Measurements from ENCODE around the gene IFT20. TPM values are rescaled to one million over a fixed set of nuclear protein-coding genes. Genes with fewer than 3 reads are reported as not detected.

Gene IFT20, protein sequence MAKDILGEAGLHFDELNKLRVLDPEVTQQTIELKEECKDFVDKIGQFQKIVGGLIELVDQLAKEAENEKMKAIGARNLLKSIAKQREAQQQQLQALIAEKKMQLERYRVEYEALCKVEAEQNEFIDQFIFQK
- 46.7 and 48.1 TPM in 2 replicates for total RNA-seq

DNA sequence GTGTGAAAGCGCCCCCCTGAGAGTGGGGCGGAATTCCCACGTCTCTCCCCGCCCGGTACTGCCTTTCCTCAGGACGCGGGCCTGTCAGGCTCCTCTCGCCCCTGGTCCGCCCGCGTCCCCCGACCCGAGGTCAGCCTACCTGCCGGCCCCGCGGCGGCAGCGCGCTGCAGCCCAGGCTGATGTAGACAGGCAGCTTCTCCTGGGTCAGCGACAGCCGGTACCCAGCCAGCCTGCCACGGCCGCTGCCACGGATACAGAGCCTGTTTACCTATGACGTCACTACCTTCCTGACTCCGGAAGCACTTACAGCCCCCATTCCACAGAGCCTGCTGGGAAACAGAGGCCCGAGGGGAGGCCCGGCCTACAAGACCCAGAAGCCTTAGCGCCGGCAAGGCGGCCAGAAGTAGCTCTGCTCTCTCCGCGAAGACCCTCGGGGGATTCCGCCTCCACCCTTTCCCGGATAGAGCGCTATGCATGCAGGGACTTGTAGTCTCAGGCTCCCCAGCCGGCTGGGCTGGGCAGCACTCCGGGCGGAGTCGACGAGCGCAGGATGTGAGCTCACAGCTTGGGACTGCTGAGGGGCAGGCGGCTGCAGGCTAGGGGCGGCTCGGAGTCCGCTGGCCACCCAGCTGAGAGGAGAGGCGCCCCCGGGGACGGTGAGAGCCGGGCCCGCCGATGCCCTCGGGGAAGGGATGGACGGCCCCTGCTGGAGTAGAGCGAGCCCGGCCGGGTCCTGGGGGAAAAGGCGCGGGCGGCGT lies at the start of gene IFT20, which contains the start of gene TNFAIP1:
IFT20 (minus strand) TSS at position 272 of the 758 bp plus-strand sequence. CDS start 3,487 bp downstream, outside the sequence.
TNFAIP1 (plus strand) TSS at position 561 of the 758 bp plus-strand sequence. CDS start 3,761 bp downstream, outside the sequence.

DNA sequence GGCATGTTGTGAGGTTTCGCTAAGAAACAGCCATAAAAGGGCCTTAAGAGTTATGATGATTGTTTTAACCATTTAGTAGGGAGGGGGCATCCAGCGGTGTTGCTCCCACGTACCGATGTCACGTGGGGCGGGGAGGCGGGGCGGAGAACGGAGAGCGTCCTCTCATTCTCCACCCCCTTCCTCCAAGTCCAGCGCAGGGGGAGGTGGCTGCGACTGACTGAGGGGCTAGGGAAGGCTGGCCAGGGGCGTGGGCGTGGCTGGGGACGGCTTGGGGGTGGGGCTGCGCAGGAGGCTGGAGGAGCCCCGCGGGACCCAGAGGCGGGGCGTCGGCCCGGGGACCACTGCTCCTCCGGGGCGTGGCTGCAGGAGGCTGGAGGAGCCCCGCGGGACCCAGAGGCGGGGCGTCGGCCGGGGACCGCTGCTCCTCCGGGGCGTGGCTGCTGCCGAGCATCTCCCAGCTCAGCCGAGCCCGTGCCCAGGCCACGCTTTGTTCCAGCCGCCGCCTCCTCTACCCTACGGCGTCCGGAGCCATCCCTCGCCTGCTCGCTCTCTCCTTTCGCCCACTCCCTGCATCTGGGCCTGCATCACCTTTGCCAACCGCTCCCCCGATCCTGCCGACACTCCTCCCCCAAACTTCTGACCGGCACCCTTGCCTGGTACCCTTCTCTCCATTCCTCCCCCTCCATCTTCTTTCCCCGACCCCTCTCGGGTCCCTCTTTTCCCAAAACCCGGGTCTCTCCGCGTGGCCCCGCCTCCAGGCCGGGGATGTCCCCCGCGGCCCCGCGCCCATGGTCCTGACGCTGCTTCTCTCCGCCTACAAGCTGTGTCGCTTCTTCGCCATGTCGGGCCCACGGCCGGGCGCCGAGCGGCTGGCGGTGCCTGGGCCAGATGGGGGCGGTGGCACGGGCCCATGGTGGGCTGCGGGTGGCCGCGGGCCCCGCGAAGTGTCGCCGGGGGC lies 36.3 kb upstream of the IFT20 start, which contains the start of gene SARM1:
SARM1 (plus strand) TSS at position 450 of the 958 bp plus-strand sequence; CDS start at position 789, 339 bp downstream.

DNA sequence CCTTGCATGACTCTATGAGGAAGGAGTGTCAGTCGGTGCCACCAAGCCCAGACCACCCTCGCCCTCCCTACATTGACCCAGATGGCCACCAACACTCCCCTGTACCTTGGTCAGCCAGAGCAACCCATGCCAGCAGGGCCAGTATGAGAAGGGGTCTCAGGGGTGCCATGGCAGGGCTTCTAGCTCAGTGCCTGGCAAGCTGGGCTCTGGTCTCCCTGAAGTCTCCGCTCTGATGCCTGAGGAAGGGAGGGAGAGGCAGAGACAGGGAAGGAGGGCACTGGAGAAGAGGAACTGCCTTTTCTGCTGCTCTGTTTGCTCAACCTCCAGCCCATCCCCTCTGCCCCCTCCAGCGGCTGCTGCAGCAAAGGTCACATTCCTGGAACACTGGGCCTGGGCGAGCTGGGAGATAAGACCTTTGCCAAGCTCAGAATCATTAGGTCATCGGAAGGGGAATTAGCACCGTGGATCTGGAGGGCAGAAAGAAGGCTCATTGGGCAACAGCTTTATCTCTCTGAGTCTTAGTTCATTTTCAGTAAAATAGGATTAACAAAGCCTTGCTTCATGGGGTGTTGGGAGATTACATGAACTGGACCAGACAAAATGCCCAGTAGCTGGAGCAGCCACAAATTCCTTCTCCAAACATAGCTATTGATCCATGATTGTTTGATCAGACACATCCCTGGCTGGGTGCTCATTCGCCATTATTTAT lies 34.9 kb upstream of the IFT20 start, which contains the start of gene VTN:
VTN (minus strand) TSS at position 273 of the 709 bp plus-strand sequence; CDS start at position 169, 104 bp downstream.

DNA sequence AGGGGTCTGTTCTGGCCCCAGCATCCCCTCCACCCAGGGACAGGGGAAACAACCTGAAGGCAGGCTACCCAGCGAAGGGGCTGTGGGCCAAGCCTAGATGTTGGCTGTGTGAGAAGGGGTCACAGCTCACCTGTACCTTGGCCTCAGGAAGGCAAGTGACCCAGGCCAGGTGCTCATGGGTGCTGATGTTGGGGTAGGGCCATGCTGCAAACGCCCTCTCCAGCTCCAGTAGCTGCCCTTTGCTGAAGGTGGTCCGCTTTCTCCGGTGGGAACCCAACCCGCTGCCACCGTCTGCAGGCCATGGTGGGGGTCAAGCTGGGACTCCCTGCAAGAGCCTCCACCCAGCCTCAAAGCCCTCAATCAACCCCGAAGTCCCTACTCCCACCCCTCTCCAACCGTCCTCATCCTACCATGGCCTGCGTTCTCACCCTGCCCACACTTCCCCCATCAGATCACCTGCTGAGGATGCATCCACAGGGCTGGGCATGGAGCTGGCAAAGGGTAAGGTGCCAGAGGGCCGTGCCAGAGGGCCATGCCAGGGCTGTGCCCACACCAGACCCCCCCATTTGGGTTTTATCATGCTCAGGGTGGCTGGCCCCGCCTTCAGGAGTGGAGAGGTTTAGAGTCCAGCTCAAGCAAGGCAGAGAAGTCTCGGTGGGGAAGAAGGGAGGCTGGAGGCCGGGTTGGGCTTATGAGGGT lies 29.5 kb upstream of the IFT20 start, which contains the start of gene SEBOX:
SEBOX (minus strand) TSS at position 535 of the 699 bp plus-strand sequence; CDS start at position 487, 48 bp downstream.

DNA sequence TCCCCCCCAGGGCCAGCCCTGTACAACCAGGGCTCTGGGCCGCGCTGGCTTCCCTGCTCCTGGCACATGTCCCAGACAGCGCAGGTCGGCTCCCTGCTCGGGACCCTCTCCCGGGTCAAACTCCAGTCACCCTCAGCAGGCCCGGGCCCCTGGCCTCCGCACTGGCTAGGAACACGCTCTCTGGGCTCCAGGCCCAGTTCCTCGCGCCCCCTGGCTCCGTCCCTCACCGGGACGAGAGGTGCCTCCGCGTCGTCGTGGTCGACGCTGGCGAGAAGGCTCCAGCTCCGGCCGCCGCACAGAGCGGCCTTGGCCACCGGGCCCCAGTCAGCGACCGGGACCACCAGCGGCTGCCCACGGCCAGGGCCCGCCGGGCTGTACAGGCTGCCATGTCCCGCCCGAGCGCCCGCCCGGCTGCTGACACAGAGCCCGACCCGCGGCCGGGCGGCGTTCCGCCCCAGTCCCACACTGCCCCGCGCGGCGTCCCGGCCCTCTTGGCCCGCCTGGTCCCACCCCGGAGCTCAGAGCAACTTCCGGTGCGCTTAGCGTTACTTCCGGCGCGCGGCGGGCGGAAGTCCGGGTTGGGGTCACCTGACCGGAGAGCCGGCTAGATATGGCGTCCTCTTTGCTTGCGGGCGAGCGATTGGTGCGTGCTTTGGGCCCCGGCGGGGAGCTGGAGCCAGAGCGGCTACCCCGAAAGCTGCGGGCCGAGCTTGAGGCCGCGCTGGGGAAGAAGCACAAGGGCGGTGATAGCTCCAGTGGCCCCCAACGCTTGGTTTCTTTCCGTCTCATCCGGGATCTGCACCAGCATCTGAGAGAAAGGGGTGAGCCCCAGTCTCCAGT lies 22.0 kb upstream of the IFT20 start, which contains the start of gene POLDIP2:
POLDIP2 (minus strand) TSS at position 467 of the 840 bp plus-strand sequence; CDS start at position 388, 79 bp downstream.

DNA sequence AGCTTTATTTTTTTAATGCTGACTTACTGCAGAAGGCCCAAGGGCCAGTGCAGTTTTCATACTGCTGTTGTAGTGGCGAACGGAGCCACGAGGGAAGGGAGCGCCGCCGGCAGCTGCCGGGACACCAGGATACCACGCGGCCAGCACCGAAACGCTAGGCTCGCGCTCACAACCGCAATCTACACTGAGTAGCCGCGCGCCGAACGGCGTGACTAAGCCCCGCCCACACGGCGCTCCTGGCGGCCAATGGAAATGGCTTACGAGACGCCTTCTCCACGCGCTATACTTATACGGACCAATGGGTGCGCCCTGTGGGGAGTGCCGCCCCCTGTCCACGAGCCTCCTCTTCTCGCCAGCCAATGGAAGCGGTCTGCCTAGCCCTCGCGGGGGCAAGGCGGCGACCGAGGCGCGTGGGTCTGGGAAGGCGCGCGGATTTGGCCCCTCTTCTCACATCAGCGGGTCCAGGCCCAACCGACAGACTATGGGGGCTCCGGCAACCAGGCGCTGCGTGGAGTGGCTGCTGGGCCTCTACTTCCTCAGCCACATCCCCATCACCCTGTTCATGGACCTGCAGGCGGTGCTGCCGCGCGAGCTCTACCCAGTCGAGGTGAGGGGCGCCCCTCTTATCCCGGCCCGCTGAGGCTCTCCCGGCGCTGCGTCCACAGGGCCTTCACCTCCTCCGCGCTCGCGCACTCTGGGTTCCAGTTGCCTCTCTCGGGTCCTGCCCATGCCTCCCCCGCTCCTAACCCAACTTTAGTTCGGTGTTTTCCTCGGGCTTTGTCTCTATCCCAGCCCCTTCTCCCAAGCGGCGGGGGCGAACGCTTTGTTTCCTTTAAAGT lies 16.3 kb downstream of the IFT20 start, which contains the start of gene TMEM97:
TMEM97 (plus strand) TSS at position 442 of the 839 bp plus-strand sequence; CDS start at position 482, 40 bp downstream.

Other genes with a start within 250 kb of the IFT20 start
- 7.7 and 9.5 TPM in 2 replicates for gene TMEM97, start 16.3 kb downstream of the IFT20 start, total RNA-seq
- 66.4 and 118 TPM in 2 replicates for gene TNFAIP1, start 289 bp upstream of the IFT20 start, total RNA-seq
- gene POLDIP2, start 22.1 kb upstream of the IFT20 start, total RNA-seq: 54.5 and 59.2 TPM in 2 replicates
- not detected in 2 replicates for gene SEBOX, start 29.7 kb upstream of the IFT20 start, total RNA-seq
- under 0.01 and 0.22 TPM in 2 replicates for gene VTN, start 34.8 kb upstream of the IFT20 start, total RNA-seq
- 1.6 and 2.5 TPM in 2 replicates for gene SARM1, start 36.2 kb upstream of the IFT20 start, total RNA-seq
- 0.33 and 0.60 TPM in 2 replicates for gene SLC46A1, start 70.7 kb upstream of the IFT20 start, total RNA-seq
- not detected in 2 replicates for gene SLC13A2, start 138.2 kb upstream of the IFT20 start, total RNA-seq
- gene FOXN1, start 170.9 kb upstream of the IFT20 start, total RNA-seq: not detected in 2 replicates
- 22.3 and 26.1 TPM in 2 replicates for gene UNC119, start 217.2 kb upstream of the IFT20 start, total RNA-seq
- gene PIGS, start 236.1 kb upstream of the IFT20 start, total RNA-seq: 46.5 and 48.9 TPM in 2 replicates
- 19.2 and 25.2 TPM in 2 replicates for gene ALDOC, start 241.4 kb upstream of the IFT20 start, total RNA-seq